EL (cell line): ENCODE measurements around the gene PEX26.
"Not testable (repeated sequence)": the region's sequence is repeated elsewhere in the genome, so short reads cannot be mapped to it uniquely, and the experiment has no call there.

Source experiments
- DNase-seq: peaks from one replicate; pipeline ENCODE4 v3.0.0-alpha.2; 2016

Gene PEX26

GRCh38 chr22:18056807-18057474 lies 20.8 kb upstream of the PEX26 start:
- no peak for DNase-seq

GRCh38 chr22:18057568-18058209 lies 20.1 kb upstream of the PEX26 start:
- DNase-seq, result peak; percentile 97

GRCh38 chr22:18058371-18059093 lies 19.3 kb upstream of the PEX26 start:
- DNase-seq, result no peak

GRCh38 chr22:18059094-18059417 lies 18.7 kb upstream of the PEX26 start:
- no peak for DNase-seq

GRCh38 chr22:18059473-18059872 lies 18.3 kb upstream of the PEX26 start:
- DNase-seq, result no peak

- no peak for DNase-seq
Measured at GRCh38 chr22:18059991-18060390, 17.8 kb upstream of the PEX26 start.

- DNase-seq, result peak; percentile 91
Measured at GRCh38 chr22:18060646-18061620, 16.9 kb upstream of the PEX26 start.

GRCh38 chr22:18062421-18062820 lies 15.4 kb upstream of the PEX26 start:
- DNase-seq, result no peak

GRCh38 chr22:18063306-18063705 lies 14.5 kb upstream of the PEX26 start:
- peak; percentile 99 for DNase-seq

- DNase-seq, result not testable (repeated sequence)
Measured at GRCh38 chr22:18063715-18064114, 14.1 kb upstream of the PEX26 start.

- DNase-seq, result no peak
Measured at GRCh38 chr22:18064636-18065035, 13.2 kb upstream of the PEX26 start.

- DNase-seq, result no peak
Measured at GRCh38 chr22:18065256-18065655, 12.5 kb upstream of the PEX26 start.

GRCh38 chr22:18066181-18066859 lies 11.5 kb upstream of the PEX26 start:
- DNase-seq, result no peak

GRCh38 chr22:18067121-18067520 lies 10.7 kb upstream of the PEX26 start:
- DNase-seq, result no peak

GRCh38 chr22:18067548-18068341 lies 10.0 kb upstream of the PEX26 start:
- DNase-seq, result no peak

- DNase-seq, result peak; percentile 70
Measured at GRCh38 chr22:18068381-18068988, 9.3 kb upstream of the PEX26 start.

- no peak for DNase-seq
Measured at GRCh38 chr22:18069041-18069440, 8.7 kb upstream of the PEX26 start.

- no peak for DNase-seq
Measured at GRCh38 chr22:18070041-18070440, 7.7 kb upstream of the PEX26 start.

- DNase-seq, result no peak
Measured at GRCh38 chr22:18070556-18071306, 7.1 kb upstream of the PEX26 start.

GRCh38 chr22:18071307-18071967 lies 6.4 kb upstream of the PEX26 start:
- not testable (repeated sequence) for DNase-seq
